Lower lobe of right lung (tissue), 2 donors: ENCODE results near the gene DCLK1. TPM values are rescaled to one million over a fixed set of nuclear protein-coding genes. Genes with fewer than 3 reads are reported as not detected.
A peak's percentile ranks its signal among the peaks of the same experiment; 100 is the strongest.

Source experiments
- ATAC-seq, 2 donors: fragments of 200-7000 bp; cut with Tn5 transposase; one replicate each; pipeline ENCODE4 v1.9.1; 2020 to 2022; ENCODE audit warnings: mild to moderate bottlenecking in 2 of 2, moderate library complexity in 2 of 2
- DNase-seq: peaks from one replicate; pipeline ENCODE4 v3.0.0-alpha.2; 2020
- H3K27ac ChIP-seq: fragments of 200-600 bp; one replicate; pipeline ENCODE4 v1.8.0; 2022
- H3K27me3 ChIP-seq: fragments of 200-600 bp; one replicate; pipeline ENCODE4 v1.8.0; 2022; ENCODE audit warnings: low read depth
- H3K36me3 ChIP-seq: fragments of 200-600 bp; one replicate; pipeline ENCODE4 v1.8.0; 2022; ENCODE audit warnings: mild to moderate bottlenecking
- H3K4me1 ChIP-seq: fragments of 200-600 bp; one replicate; pipeline ENCODE4 v1.8.0; 2022
- H3K4me3 ChIP-seq: fragments of 200-600 bp; one replicate; pipeline ENCODE4 v1.8.0; 2022; ENCODE audit warnings: mild to moderate bottlenecking
- H3K9me3 ChIP-seq: fragments of 200-600 bp; one replicate; pipeline ENCODE4 v1.8.0; 2022
- intact Hi-C: fragments of 100-400 bp; cut with DNase I; formaldehyde crosslinking; loops from one replicate; pipeline ENCODE4 v1.11.0; 2022
- long read RNA-seq: library from polyadenylated mRNA; unstranded; transcript quantifications from one replicate; pipeline ENCODE4 v2.0.0, GENCODE V29; 2021
- total RNA-seq: library from RNA; stranded (reverse); fragmentation: NEBNext Ultra II Directional; extraction: Animal tissue kit (Norgen Biotek cat#: 25700); gene quantifications from one replicate; pipeline ENCODE4 v1.2.1, GENCODE V29; 2021
- TF ChIP-seq, protein P1 (sequence below): fragments of 200-600 bp; IDR thresholded peaks from one replicate; pipeline ENCODE4 v1.8.0; 2022; ENCODE audit warnings: antibody characterized with exemption, mild to moderate bottlenecking
- donor health status: DM: no; HTN: yes; CAD: no; lungs with severe emphysema.

The DCLK1 gene
- total RNA-seq, result 10.4 TPM
- long read RNA-seq, partial matches to known transcripts, result 2 of 7 reads
- long read RNA-seq, other reads (novel, unspliced or antisense), result 1 of 7 reads

DNA sequence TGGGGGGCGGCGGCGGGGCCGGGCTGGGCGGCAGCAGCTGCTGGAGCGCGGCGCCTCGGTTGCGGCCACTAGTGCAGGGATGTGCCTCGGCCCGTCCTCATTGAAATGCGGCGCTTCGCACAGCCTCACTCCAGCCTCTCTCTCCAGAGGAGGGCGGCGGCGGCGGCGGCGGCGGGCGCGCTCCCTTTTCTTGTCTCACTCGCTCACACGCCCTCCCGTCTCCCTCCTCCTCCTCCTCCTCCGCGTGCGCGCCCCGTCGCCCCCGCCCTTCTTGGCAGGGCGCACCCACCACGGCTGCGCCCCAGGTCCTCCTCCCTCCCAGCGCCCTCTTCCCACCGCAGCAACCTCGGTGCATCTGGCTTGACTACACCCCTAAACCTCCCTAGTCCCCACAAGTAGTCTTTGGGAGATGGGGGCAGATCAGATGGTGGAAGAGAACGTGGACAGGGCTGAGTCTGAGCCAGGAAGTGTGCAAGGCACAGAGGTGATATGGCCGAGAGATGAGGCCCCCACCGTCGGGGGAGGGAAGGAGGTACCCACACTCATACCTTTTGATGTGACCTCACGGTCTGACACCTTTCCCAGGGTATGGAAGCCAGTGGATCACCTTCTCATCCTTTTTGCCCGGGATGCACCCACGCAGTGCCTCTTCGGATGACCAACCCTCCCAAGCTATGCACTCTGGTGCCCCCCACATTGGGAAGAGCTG, at the start of gene DCLK1:
TSS of gene DCLK1 (minus strand) at position 161 of the 709 bp plus-strand sequence.
- Histone ChIP-seq H3K9me3 (no peaks in the 10 kb centered on the region), H3K4me1 (no peaks in the 10 kb centered on the region), H3K4me3 (peak within 1 kb of the TSS; percentile 47), H3K36me3 (no peaks in the 10 kb centered on the region), H3K27me3 (peaks cover 16% of the 10 kb centered on the region), H3K27ac (no peak within 1 kb of the TSS)
- DNase-seq, result peak; percentile 51
- TF ChIP-seq, protein P1, sequence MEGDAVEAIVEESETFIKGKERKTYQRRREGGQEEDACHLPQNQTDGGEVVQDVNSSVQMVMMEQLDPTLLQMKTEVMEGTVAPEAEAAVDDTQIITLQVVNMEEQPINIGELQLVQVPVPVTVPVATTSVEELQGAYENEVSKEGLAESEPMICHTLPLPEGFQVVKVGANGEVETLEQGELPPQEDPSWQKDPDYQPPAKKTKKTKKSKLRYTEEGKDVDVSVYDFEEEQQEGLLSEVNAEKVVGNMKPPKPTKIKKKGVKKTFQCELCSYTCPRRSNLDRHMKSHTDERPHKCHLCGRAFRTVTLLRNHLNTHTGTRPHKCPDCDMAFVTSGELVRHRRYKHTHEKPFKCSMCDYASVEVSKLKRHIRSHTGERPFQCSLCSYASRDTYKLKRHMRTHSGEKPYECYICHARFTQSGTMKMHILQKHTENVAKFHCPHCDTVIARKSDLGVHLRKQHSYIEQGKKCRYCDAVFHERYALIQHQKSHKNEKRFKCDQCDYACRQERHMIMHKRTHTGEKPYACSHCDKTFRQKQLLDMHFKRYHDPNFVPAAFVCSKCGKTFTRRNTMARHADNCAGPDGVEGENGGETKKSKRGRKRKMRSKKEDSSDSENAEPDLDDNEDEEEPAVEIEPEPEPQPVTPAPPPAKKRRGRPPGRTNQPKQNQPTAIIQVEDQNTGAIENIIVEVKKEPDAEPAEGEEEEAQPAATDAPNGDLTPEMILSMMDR, result no peak
- intact Hi-C loops, result no loop called here
- peak; percentile 75 to 76 for ATAC-seq

DNA sequence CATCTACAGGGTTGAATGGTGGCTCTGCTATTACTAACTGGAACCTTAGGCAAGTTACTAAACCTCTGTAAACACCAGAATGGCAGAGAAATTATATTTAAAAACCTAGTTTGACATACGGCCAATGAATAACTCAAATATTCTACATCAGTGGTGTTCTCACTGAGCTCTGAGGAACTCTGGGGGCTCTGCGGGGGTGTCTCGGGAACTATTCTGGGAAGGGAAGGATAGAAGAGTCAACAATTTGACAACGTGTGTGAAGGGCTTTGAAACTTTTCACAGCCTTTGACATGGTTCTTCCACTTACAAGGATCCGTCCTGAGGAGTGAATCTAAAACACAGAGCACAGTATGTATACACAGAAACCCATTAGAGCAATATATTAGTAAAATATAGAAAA, 44.4 kb upstream of the DCLK1 start:
- no peaks in the 10 kb centered on the region for H3K4me1 ChIP-seq
- ATAC-seq, result no peak

DNA sequence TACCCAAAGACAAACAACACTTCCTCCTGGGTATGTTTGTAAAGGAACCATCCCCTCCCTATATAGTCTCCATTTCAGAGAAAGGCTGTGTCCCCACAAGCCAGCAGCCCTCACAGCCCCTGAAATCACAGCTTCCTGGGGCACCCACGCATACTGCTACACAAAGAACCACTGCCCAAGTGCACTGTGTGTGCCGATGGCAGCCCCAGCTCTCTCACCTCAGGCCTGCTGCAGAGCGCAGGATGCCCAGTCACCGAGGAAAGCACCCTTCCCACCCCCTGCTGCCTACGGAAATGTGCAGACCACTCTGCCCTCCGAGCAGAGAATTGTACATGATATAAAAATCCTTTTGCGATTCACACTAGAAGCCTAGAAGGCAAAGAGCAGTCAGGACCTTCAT, 43.7 kb upstream of the DCLK1 start:
- no peak overlapping the region for H3K4me3 ChIP-seq
- H3K36me3 ChIP-seq, result no peaks in the 10 kb centered on the region
- no peak for ATAC-seq
- intact Hi-C loops, result no loop called here
- H3K27me3 ChIP-seq, result no peaks in the 10 kb centered on the region
- no peak overlapping the region for H3K27ac ChIP-seq
- no peaks in the 10 kb centered on the region for H3K9me3 ChIP-seq
- TF ChIP-seq, protein P1, result no peak
- no peak for DNase-seq
- H3K4me1 ChIP-seq, result no peaks in the 10 kb centered on the region

More for the DNA sequence above, 44.4 kb upstream of the DCLK1 start:
- H3K9me3 ChIP-seq, result no peaks in the 10 kb centered on the region
- H3K27ac ChIP-seq, result no peak overlapping the region
- TF ChIP-seq, protein P1, result no peak
- H3K36me3 ChIP-seq, result no peaks in the 10 kb centered on the region
- intact Hi-C loops, result no loop called here
- H3K27me3 ChIP-seq, result no peaks in the 10 kb centered on the region
- H3K4me3 ChIP-seq, result no peak overlapping the region
- no peak for DNase-seq

DNA sequence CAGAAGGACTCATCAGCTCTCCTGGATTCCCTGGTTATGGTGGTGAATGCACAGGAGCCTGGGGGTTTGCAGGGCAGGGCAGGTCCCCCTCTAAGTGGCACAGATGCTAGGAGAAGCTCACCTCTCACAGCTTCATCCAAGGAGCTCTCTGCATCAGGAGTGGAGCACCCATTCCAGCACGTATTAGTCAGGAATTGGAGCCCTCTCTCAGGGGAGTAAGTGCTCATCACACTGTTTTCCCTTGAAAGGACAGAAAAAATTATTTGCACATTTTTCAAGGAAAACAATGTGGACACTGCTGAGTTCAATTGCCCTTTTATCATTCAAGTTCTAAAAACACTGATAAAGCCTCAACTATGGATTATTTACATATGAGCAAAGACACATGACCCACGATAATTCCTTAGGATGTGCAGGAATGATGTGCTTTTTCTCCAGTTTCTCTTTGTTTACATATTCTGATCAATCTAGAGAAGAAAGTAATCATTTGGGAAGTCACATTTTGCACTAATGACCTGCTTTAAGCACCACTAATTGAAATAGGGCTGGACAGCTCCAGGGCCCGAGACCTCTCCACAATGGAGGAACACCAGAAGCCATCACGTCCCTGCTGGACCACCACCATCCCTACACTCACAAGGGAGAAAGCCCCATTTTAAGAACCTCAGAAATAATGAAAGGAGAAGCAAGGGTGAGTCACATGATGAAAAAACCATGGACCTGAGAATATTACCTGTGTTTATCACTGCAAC, 42.6 kb upstream of the DCLK1 start:
- Histone ChIP-seq H3K36me3 (no peaks in the 10 kb centered on the region), H3K4me1 (no peaks in the 10 kb centered on the region), H3K27me3 (no peaks in the 10 kb centered on the region), H3K9me3 (no peaks in the 10 kb centered on the region), H3K27ac (no peak overlapping the region), H3K4me3 (no peak overlapping the region)
- DNase-seq (no peak), ATAC-seq (no peak)
- TF ChIP-seq, protein P1, result no peak
- intact Hi-C loops, result no loop called here

DNA sequence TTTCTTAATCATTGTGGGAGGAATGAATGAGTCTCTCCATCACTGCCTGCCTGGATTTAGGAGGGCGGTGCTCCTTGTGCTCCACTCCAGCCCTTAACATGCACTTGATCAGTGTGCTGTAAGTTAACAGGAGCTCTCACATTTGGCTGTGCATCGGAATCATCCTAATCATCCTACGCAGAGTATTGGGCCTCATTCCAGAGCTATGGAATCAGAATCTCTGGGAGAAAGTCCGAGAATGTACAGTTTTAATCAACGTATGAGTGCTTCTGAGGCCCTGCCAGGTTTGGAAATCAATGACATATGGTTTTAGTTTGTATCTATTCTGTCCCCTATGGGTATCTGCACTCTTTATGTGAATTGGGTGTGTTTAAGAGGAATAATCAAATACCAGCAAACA, 34.9 kb upstream of the DCLK1 start:
- ATAC-seq (no peak), DNase-seq (no peak)
- Histone ChIP-seq H3K4me1 (peaks cover 9% of the 10 kb centered on the region), H3K27me3 (no peaks in the 10 kb centered on the region), H3K9me3 (no peaks in the 10 kb centered on the region), H3K4me3 (no peak overlapping the region), H3K27ac (no peak overlapping the region), H3K36me3 (no peaks in the 10 kb centered on the region)
- TF ChIP-seq, protein P1, result no peak
- intact Hi-C loops, result no loop called here
